ENCODE measurements around the gene CEP85L.

CEP85L gene

GRCh38 chr6:118577972-118578371, 73.4 kb downstream of the CEP85L start:
- H3K4me3 ChIP-seq (replicated peaks; ENCODE audit: low read depth, low read length): no peak overlapping the region
- H3K36me3 ChIP-seq (ENCODE audit: control insufficient read depth, insufficient read depth, low read length): no peaks in the 10 kb centered on the region; the same call in 1 of the 2 replicates
- DNase-seq (ENCODE audit: extremely low read depth, insufficient read length): no peak
- no peak for TF ChIP-seq CTCF (IDR thresholded peaks at IDR 0.05; ENCODE audit: insufficient read depth, low read length, poor library complexity, severe bottlenecking)
- H3K27me3 ChIP-seq (replicated peaks; ENCODE audit: control insufficient read depth, insufficient read depth, low read length): no peaks in the 10 kb centered on the region

- DNase-seq (ENCODE audit: extremely low read depth, insufficient read length): no peak
- no peaks in the 10 kb centered on the region for H3K27me3 ChIP-seq (replicated peaks; ENCODE audit: control insufficient read depth, insufficient read depth, low read length)
- no peak overlapping the region for H3K4me3 ChIP-seq (replicated peaks; ENCODE audit: low read depth, low read length)
- no peaks in the 10 kb centered on the region; the same call in 1 of the 2 replicates for H3K36me3 ChIP-seq (ENCODE audit: control insufficient read depth, insufficient read depth, low read length)
- TF ChIP-seq CTCF (IDR thresholded peaks at IDR 0.05; ENCODE audit: insufficient read depth, low read length, poor library complexity, severe bottlenecking): no peak
Measured at GRCh38 chr6:118574051-118574865, 77.1 kb downstream of the CEP85L start.

- Histone ChIP-seq H3K4me3 (replicated peaks; ENCODE audit: low read depth, low read length) (no peak overlapping the region), H3K36me3 (ENCODE audit: control insufficient read depth, insufficient read depth, low read length) (no peaks in the 10 kb centered on the region), H3K27me3 (replicated peaks; ENCODE audit: control insufficient read depth, insufficient read depth, low read length) (no peaks in the 10 kb centered on the region)
- TF ChIP-seq CTCF (IDR thresholded peaks at IDR 0.05; ENCODE audit: insufficient read depth, low read length, poor library complexity, severe bottlenecking): no peak
- no peak for DNase-seq (ENCODE audit: extremely low read depth, insufficient read length)
Measured at GRCh38 chr6:118571121-118571520, 80.3 kb downstream of the CEP85L start.

GRCh38 chr6:118569498-118569897, 81.9 kb downstream of the CEP85L start:
- no peak for TF ChIP-seq CTCF (IDR thresholded peaks at IDR 0.05; ENCODE audit: insufficient read depth, low read length, poor library complexity, severe bottlenecking)
- Histone ChIP-seq H3K27me3 (replicated peaks; ENCODE audit: control insufficient read depth, insufficient read depth, low read length) (no peaks in the 10 kb centered on the region), H3K4me3 (replicated peaks; ENCODE audit: low read depth, low read length) (no peak overlapping the region), H3K36me3 (ENCODE audit: control insufficient read depth, insufficient read depth, low read length) (no peaks in the 10 kb centered on the region; the same call in 1 of the 2 replicates)
- DNase-seq (ENCODE audit: extremely low read depth, insufficient read length): no peak

- no peak for DNase-seq (ENCODE audit: extremely low read depth, insufficient read length)
- Histone ChIP-seq H3K4me3 (replicated peaks; ENCODE audit: low read depth, low read length) (no peak overlapping the region), H3K27me3 (replicated peaks; ENCODE audit: control insufficient read depth, insufficient read depth, low read length) (no peaks in the 10 kb centered on the region), H3K36me3 (ENCODE audit: control insufficient read depth, insufficient read depth, low read length) (no peaks in the 10 kb centered on the region; the same call in 1 of the 2 replicates)
- no peak for TF ChIP-seq CTCF (IDR thresholded peaks at IDR 0.05; ENCODE audit: insufficient read depth, low read length, poor library complexity, severe bottlenecking)
Measured at GRCh38 chr6:118567974-118568373, 83.4 kb downstream of the CEP85L start.
